Activated CD8-positive, alpha-beta memory T cell treated with anti-CD3 and anti-CD28 coated beads for 48 hours (primary cell): ENCODE data around the gene GLE1.
"Not testable (repeated sequence)": the region's sequence is repeated elsewhere in the genome, so short reads cannot be mapped to it uniquely, and the experiment has no call there.

Experiments
- DNase-seq, 3 experiments: peaks; one replicate each; pipeline ENCODE4 v3.0.0-alpha.2; 2020; ENCODE audit warnings: low read depth in 2 of 3, low spot score in 2 of 3

Gene GLE1

GRCh38 chr9:128495804-128496417, 8.6 kb upstream of the GLE1 start:
- no peak for DNase-seq

- DNase-seq: no peak
Measured at GRCh38 chr9:128497824-128498610, 6.5 kb upstream of the GLE1 start.

- DNase-seq: no peak
Measured at GRCh38 chr9:128498911-128499310, 5.6 kb upstream of the GLE1 start.

GRCh38 chr9:128499920-128500319, 4.6 kb upstream of the GLE1 start:
- DNase-seq: no peak

- DNase-seq: not testable (repeated sequence)
Measured at GRCh38 chr9:128503415-128503825, 1.1 kb upstream of the GLE1 start.

GRCh38 chr9:128503870-128504269, 649 bp upstream of the GLE1 start:
- no peak for DNase-seq

GRCh38 chr9:128505414-128505765, 871 bp downstream of the GLE1 start:
- no peak for DNase-seq

- not testable (repeated sequence) for DNase-seq
Measured at GRCh38 chr9:128505906-128506305, 1.4 kb downstream of the GLE1 start.

GRCh38 chr9:128512820-128513219, 8.3 kb downstream of the GLE1 start:
- DNase-seq: no peak

- no peak for DNase-seq
Measured at GRCh38 chr9:128521956-128522355, 17.4 kb downstream of the GLE1 start.

- DNase-seq: no peak
Measured at GRCh38 chr9:128523199-128523925, 18.8 kb downstream of the GLE1 start.

- DNase-seq: no peak
Measured at GRCh38 chr9:128526720-128527119, 22.2 kb downstream of the GLE1 start.

GRCh38 chr9:128528445-128529160, 24.1 kb downstream of the GLE1 start:
- no peak for DNase-seq

GRCh38 chr9:128529191-128529590, 24.7 kb downstream of the GLE1 start:
- no peak for DNase-seq

GRCh38 chr9:128532581-128532980, 28.1 kb downstream of the GLE1 start:
- no peak for DNase-seq

GRCh38 chr9:128540634-128541360, 36.3 kb downstream of the GLE1 start:
- no peak for DNase-seq

GRCh38 chr9:128546504-128546903, 42.0 kb downstream of the GLE1 start:
- no peak for DNase-seq

GRCh38 chr9:128548876-128549275, 44.4 kb downstream of the GLE1 start:
- DNase-seq: no peak

GRCh38 chr9:128550226-128550625, 45.7 kb downstream of the GLE1 start:
- DNase-seq: peak in 1 of 3 experiments; percentile 5

GRCh38 chr9:128550770-128551656, 46.5 kb downstream of the GLE1 start:
- DNase-seq: no peak
